Ovary (tissue), 10 donors: ENCODE measurements around the gene PCDHGA7. TPM values are rescaled to one million over a fixed set of nuclear protein-coding genes. Genes with fewer than 3 reads are reported as not detected.
"Not testable (repeated sequence)": the region's sequence is repeated elsewhere in the genome, so short reads cannot be mapped to it uniquely, and the experiment has no call there.

Experiments
- DNase-seq, 5 donors: peaks; one replicate each; pipeline ENCODE4 v3.0.0-alpha.2; 2019 to 2020
- H3K27ac ChIP-seq, 2 donors: fragments of 200-600 bp; one replicate each; pipeline versions ENCODE4 v1.5.1 to v1.8.0; 2019 to 2022
- H3K27me3 ChIP-seq: fragments of 200-600 bp; one replicate; pipeline ENCODE4 v1.8.0; 2022
- H3K36me3 ChIP-seq: fragments of 200-600 bp; sonication (generic); one replicate; pipeline ENCODE4 v1.5.1; 2019
- H3K4me1 ChIP-seq: one replicate; pipeline ENCODE4 v1.8.1; 2013; ENCODE audit warnings: mild to moderate bottlenecking, moderate library complexity; ENCODE audit not compliant: insufficient read depth
- H3K4me3 ChIP-seq: fragments of 200-600 bp; sonication (generic); one replicate; pipeline ENCODE4 v1.5.1; 2017
- H3K9me3 ChIP-seq, 2 donors: fragments of 200-600 bp in 1 of 2; sonication (generic) in 1 of 2; one replicate each; pipeline versions ENCODE4 v1.5.1 to v1.8.1; 2013 to 2019; ENCODE audit warnings: mild to moderate bottlenecking in 1 of 2, moderate library complexity in 1 of 2
- CTCF ChIP-seq, 3 donors: fragments of 450-650 bp in 2 of 3; fragments of 200-600 bp in 1 of 3; IDR thresholded peaks; one replicate each; pipeline versions ENCODE4 v1.5.1 to v1.8.0; 2016 to 2022; ENCODE audit warnings: antibody characterized with exemption in 3 of 3, mild to moderate bottlenecking in 1 of 3
- EP300 ChIP-seq: sonication (generic); formaldehyde crosslinking; IDR thresholded peaks from one replicate; pipeline ENCODE4 v1.6.1; 2017; ENCODE audit warnings: antibody characterized with exemption
- POLR2A ChIP-seq: fragments of 450-650 bp; IDR thresholded peaks from one replicate; pipeline ENCODE4 v1.6.1; 2017; ENCODE audit warnings: antibody characterized with exemption, mild to moderate bottlenecking, moderate library complexity
- WGBS, 3 donors: extraction: QIAGEN DNeasy Blood & Tissue Kit in 1 of 3; methylation state at CpG; one replicate each; pipeline versions ENCODE4 v1.1.5 to v1.1.7; 2013 to 2017; 5-methylcytosine and 5-hydroxymethylcytosine counted together
- intact Hi-C, 4 donors: fragments of 100-400 bp; cut with DNase I; formaldehyde crosslinking; loops; one replicate each; pipeline versions ENCODE4 v1.11.0 to v1.15.1; 2022 to 2023
- long read RNA-seq, 3 donors: library from polyadenylated mRNA in 2 of 3; unstranded in 2 of 3; transcript quantifications; one replicate each; pipeline ENCODE4 v2.0.0 and lab custom pipeline, GENCODE V29; 2021 to 2026
- polyA plus RNA-seq, 2 donors: library from polyadenylated mRNA; stranded (reverse); fragments of 200-250 nt in 1 of 2; fragments of 350-450 nt in 1 of 2; fragmentation: Illumina TruSeq in 1 of 2; extraction: RNeasy Lipid Tissue Mini Kit (QIAGEN cat#74804) in 1 of 2; gene quantifications; one replicate each; pipeline ENCODE4 v1.2.3, GENCODE V29; 2013 to 2014
- total RNA-seq, 7 donors: library from RNA; depleted of rRNA in 2 of 7; stranded (reverse); fragments of >200 nt in 2 of 7; fragmentation: NEBNext Ultra II Directional in 3 of 7; extraction: Animal tissue kit (Norgen Biotek cat#: 25700) in 3 of 7; gene quantifications; one replicate each; pipeline versions ENCODE4 v1.1.0 to v1.2.4, GENCODE V29; 2016 to 2023
- donor health status: DM: no; HTN: no; CAD: no; lungs with moderate emphysema.
- donor health status: DM: no; HTN: no; CAD: no.
- donor health status: Bipolar disorder and iron deficiency.
- donor health status: DM: yes; HTN: yes; CAD: no.
- donor health status: DM: no; HTN: no; CAD: no.
- donor health status: DM: yes; HTN: yes; CAD: no.

PCDHGA7 gene
- 1 to 10 TPM; 4.2 to 8.6 (median 5.8) TPM for total RNA-seq
- polyA plus RNA-seq: 1 to 10 TPM; 1.3 to 2.3 TPM
- long read RNA-seq, donor 1, partial matches to known transcripts: 0 of 1 reads
- long read RNA-seq, donor 1, other reads (novel, unspliced or antisense): 0 of 1 reads
- long read RNA-seq, donor 2: 0 reads
- long read RNA-seq, donor 3: 0 reads

- no peaks in the 10 kb centered on the region for H3K36me3 ChIP-seq
- no peak for DNase-seq
- peaks cover 12 to 35% of the 10 kb centered on the region in 2 donors for H3K9me3 ChIP-seq
- H3K27me3 ChIP-seq: no peaks in the 10 kb centered on the region
- H3K4me3 ChIP-seq: no peak within 1 kb of the TSS
- H3K4me1 ChIP-seq: no peaks in the 10 kb centered on the region
- no peak within 1 kb of the TSS for H3K27ac ChIP-seq
- intact Hi-C loops: no loop called here
- WGBS, 3 donors: 12 to 16% (median 14%) methylated on average over 35 to 37 of the region's 37 CpGs
- no peak for TF ChIP-seq POLR2A
- TF ChIP-seq CTCF (IDR thresholded peaks at IDR 0.05): no peak
- TF ChIP-seq EP300: no peak
These were observed at the start of gene PCDHGA7 for GRCh38 chr5:141382469-141383294. Gene PCDHGA7 (plus strand): TSS chr5:141382742. CDS start chr5:141382900, 158 bp downstream.

GRCh38 chr5:141338538-141339306 lies 43.8 kb upstream of the PCDHGA7 start, which contains the start of gene PCDHGA2:
Gene PCDHGA2 (plus strand): TSS chr5:141338760.
- H3K27me3 ChIP-seq: no peaks in the 10 kb centered on the region
- intact Hi-C loops: no loop called here
- no peaks in the 10 kb centered on the region for H3K36me3 ChIP-seq
- no peak within 1 kb of the TSS for H3K27ac ChIP-seq
- peak within 1 kb of the TSS; percentile 26 for H3K4me3 ChIP-seq
- H3K4me1 ChIP-seq: no peaks in the 10 kb centered on the region
- DNase-seq: peak in 3 of 5 donors; percentile 43 to 50 (median 43)
- WGBS, 3 donors: 7 to 15% (median 7%) methylated on average over 27 of the region's 27 CpGs
- TF ChIP-seq POLR2A: no peak
- TF ChIP-seq EP300: no peak
- peak; percentile 9 to 58 (median 46) for TF ChIP-seq CTCF (IDR thresholded peaks at IDR 0.05)
- peaks cover 7 to 37% of the 10 kb centered on the region in 2 donors for H3K9me3 ChIP-seq

GRCh38 chr5:141340781-141341354 lies 41.7 kb upstream of the PCDHGA7 start:
- H3K27me3 ChIP-seq: not testable (repeated sequence)

GRCh38 chr5:141342773-141343172 lies 39.8 kb upstream of the PCDHGA7 start:
- Histone ChIP-seq H3K27me3 (no peaks in the 10 kb centered on the region), H3K4me1 (no peaks in the 10 kb centered on the region), H3K4me3 (no peak overlapping the region), H3K36me3 (no peaks in the 10 kb centered on the region), H3K9me3 (peaks cover 16 to 49% of the 10 kb centered on the region in 2 donors), H3K27ac (no peak overlapping the region)
- TF ChIP-seq EP300: no peak
- TF ChIP-seq POLR2A: no peak
- no peak for TF ChIP-seq CTCF (IDR thresholded peaks at IDR 0.05)
- 19 to 26% (median 23%) methylated on average over 1 of the region's 1 CpG for WGBS, 3 donors
- intact Hi-C loops: no loop called here
- DNase-seq: no peak

More at GRCh38 chr5:141340781-141341354, 41.7 kb upstream of the PCDHGA7 start:
- DNase-seq, H3K27ac ChIP-seq, H3K36me3 ChIP-seq, H3K4me1 ChIP-seq, H3K4me3 ChIP-seq, intact Hi-C loops: not testable (repeated sequence)
- 42 to 79% (median 52%) methylated on average over 24 to 45 of the region's 45 CpGs for WGBS, 3 donors
- peaks cover 19 to 46% of the 10 kb centered on the region in 2 donors for H3K9me3 ChIP-seq
